Suprapubic skin (tissue), 4 donors: ENCODE measurements around the gene SMC4.

Source experiments
- CTCF ChIP-seq, 2 donors: fragments of 200-600 bp in 1 of 2; fragments of 450-650 bp in 1 of 2; sonication (generic) in 1 of 2; IDR thresholded peaks; one replicate each; pipeline ENCODE4 v1.5.1; 2016 to 2019; ENCODE audit warnings: antibody characterized with exemption in 2 of 2, mild to moderate bottlenecking in 1 of 2, moderate library complexity in 1 of 2
- EP300 ChIP-seq: sonication (generic); formaldehyde crosslinking; IDR thresholded peaks from one replicate; pipeline ENCODE4 v1.6.1; 2017; ENCODE audit warnings: antibody characterized with exemption
- POLR2A ChIP-seq, 2 donors: fragments of 450-650 bp; IDR thresholded peaks; one replicate each; pipeline ENCODE4 v1.6.1; 2017; ENCODE audit warnings: antibody characterized with exemption in 2 of 2, mild to moderate bottlenecking in 2 of 2, moderate library complexity in 2 of 2
- POLR2AphosphoS5 ChIP-seq, 3 donors: sonication (generic); formaldehyde crosslinking; IDR thresholded peaks; one replicate each; pipeline ENCODE4 v1.6.1; 2017; ENCODE audit warnings: antibody characterized with exemption in 3 of 3

GRCh38 chr3:160384639-160385318 lies 14.7 kb upstream of the SMC4 start:
- TF ChIP-seq POLR2A (IDR thresholded peaks at IDR 0.05) (no peak), CTCF (IDR thresholded peaks at IDR 0.05) (no peak), POLR2AphosphoS5 (IDR thresholded peaks at IDR 0.05) (no peak), EP300 (no peak)
